ENCODE measurements around the gene GPR149.
A peak's percentile ranks its signal among the peaks of the same experiment; 100 is the strongest.

GPR149 gene

DNA sequence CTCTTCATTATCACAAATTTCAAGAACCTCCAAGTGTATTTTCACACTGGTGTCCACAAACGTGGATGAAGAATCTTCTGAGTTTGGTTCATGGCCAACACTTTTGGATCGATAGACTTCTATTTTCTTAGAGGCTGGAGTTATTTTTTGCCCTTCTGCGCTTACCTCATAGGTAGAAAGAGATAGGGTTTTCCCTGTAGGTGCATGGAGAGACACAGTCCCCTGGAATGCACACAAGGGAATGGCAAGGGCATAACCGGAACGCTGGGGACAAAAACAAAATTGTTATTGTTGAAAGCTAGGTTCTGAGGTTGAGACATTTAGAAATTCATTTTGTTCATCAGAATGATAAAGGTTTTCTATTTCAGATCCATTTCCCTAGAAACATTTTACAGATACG lies 92.0 kb downstream of the GPR149 start:
- DNase-seq: no peak

DNA sequence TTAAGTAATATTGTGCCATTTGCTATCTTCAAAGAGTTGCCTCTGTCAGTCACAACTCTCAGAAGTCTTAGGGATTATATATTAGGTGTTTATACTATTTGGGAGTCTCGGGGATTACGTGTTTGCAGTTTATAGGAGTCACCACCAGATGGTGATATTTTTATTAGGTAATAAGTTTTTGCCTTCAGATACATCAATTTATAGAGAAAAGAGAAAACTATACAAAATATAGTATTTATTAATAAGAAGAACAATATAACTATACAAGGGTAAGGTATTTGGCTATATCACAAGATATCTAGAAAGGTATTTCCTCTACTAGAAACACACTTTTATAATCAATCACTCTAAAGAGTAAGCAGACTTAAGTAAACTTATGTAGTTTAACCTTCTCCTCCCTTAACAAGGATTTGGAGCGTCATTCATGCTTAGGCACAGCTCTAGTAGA lies 95.0 kb downstream of the GPR149 start:
- no peak for DNase-seq

DNA sequence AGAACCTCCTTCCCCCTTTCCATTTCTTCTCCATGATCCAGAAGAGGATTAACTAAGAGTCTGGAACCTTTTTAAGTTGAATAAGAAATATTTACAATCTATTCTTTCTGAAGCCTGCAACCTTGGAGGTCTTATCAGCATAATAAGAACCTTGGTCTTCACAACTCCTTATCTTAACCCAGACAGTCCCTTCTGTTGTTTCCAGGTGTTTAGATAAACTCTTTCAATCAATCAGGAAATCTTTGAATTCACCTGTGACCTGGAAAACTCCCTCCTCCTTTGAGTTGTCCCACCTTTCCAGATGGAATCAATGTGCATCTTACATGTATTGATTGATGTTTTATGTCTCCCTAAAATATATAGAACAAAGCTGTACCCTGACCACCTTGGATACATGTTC lies 102.1 kb downstream of the GPR149 start:
- DNase-seq: no peak

DNA sequence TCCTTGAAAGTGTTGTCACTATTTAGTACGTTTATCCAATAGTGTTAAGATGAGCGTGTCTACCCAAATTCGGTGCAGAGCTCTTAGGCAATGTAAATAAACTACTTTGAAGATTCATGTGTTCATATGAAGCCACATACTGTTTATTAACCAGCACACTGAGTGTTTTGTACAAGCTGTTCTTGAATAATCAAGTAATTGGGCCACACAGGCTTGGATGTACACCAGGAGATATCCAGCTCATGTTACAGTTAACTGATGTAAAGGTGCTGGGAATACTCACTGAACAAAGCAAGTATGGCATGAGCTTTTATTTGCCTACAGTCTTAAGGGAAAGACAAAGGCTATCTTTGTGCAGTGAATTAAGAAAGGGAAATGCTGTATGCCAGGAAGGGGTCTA lies 105.1 kb downstream of the GPR149 start:
- DNase-seq: no peak

DNA sequence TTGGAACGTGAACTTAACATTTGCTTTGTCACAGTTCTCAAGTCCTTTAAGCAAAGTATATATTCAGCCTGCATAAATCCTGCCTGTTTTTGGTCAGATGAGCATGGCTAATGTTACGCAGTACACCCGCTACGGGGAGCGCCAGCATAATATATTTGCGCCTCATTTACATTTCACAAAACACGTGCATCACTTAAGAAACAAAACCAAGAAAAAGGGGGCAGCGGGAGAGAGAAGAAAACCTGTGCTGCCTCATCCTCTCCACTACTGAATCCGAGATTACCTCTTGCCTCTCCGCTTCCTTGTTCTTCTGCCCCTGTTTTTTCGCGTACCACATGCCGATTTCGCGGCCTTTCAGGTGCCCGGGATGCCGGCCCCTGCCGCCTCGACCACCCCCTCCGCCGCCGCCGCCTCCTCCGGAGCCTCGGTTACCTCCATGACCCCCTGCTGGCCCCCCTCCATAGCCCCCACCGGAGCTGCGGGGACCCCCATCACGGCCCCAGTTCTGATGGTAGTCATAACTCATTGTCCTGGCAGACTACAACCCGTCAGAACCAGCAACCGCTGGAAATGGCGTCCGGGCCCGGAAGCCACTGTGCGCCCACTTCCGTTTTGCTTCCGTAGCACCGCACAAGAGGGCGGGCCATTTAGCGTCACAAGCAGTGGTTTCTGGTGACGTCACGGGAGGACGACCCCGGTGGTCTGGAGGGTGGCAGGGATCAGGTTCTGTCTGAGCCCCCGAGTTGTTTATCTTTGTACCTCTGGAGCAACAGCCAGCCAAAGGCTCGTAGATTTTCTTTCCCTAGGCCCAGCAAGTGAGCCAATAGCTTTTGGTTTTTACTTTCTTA lies 105.9 kb downstream of the GPR149 start, which contains the start of gene DHX36:
Gene DHX36, minus strand, starts transcription at position 597 of the 848 bp plus-strand sequence. Its CDS starts 71 bp downstream, at position 526.
- DNase-seq: peak; percentile 96

DNA sequence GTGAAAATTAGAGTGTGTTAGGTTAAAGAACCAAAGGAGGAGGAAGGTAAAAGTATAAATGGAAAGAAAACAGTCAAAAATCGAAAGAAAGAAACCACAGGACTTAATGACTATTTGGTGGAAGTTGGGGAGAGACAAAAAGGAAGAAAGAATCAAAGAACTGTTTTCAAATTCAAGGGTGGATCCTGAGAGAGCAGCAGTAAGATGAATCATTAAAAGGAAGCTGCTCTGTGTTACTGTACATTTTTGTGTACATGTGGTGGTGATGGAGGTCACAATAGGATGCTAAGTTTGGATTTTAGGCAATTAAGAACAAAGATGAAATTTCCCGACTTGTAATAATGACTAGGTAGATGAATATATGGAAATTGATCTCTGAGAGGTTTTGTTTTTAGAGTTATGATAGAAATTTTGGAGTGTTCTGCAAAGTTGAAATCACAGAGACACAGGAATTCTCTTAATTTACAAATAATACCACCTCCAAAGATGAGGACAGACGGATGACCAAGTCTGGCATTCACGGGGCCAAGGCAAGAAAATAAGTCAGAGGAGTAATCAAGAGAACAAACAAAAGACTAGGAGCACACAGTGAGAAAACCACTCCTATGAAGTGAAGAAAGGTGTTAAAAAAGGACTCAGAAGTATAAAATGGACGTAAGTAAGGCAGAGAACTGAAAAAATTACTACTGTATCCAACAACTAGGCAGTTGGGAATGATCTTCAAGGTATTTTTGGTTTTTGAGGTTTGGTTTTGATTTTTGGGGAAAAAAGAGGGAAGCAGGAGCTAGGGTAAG lies 112.8 kb downstream of the GPR149 start:
- DNase-seq: no peak

DNA sequence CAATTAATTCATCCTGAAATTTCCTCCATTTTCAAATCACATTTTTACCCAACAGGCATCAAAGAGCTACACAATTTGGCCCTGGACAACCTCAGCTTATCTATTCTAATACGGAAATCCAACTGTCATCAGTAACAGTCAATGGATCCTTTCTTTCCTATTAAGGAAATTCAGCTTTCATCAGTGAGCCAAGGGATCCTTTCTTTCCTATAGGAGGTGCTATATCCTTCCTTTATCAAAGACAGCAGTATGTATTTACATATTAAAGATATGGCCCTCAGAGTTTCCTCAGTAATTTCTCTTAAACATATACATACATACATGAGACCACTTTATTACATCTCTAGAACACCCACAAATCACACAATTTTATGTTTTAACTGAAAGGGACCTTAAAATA lies 115.8 kb downstream of the GPR149 start:
- no peak for DNase-seq

DNA sequence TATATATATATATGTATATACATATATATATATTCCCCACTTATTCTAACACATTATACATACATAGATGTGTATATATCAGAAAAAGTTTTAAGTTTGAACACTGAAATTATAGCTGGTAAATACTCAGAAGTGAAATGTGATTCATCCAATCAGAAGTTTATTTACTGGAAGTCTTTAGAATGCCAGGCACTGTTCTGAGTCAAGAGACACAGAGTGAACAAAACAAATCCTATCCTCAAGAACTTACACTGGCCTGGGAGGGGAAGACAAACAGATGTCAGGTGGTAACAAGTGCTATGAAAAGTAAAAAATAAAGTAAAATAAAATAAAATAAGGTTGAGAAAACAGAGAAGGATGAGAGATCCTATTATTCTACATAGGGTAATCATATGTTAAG lies 119.2 kb downstream of the GPR149 start:
- no peak for DNase-seq

DNA sequence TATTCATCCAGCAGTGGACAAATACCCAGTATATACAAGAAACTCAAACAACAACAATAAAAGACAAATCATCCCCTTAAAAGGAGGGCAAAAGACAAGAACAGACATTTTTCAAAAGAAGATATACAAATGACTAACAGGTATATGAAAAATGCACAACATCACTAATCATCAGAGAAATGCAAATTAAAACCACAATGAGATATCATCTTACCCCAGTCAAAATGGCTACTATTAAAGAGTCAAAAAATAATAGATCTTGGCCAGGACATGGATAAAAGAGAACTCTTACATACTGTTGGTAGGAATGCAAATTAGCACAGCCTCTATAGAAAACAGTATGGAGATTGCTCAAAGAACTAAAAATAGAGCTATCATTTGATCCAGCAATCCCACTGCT lies 122.6 kb downstream of the GPR149 start:
- DNase-seq: no peak

DNA sequence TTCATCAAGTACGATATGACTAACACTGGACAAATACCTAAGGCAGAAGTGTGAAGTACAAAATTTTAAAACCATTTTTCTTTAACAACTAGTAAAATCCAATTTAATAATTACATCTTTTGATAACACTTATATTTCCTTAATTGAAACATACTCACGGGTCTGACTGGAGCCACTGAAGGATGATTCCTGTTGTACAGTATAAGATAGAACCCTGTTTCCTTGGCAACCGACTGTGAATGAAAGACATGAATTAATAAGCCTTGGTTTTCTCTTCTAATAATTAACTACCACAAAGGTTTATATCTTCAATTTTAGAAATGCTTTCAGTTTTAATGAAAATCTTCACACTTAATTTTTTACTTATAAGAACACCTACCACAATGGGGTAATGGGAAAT lies 125.1 kb downstream of the GPR149 start:
- DNase-seq: no peak

DNA sequence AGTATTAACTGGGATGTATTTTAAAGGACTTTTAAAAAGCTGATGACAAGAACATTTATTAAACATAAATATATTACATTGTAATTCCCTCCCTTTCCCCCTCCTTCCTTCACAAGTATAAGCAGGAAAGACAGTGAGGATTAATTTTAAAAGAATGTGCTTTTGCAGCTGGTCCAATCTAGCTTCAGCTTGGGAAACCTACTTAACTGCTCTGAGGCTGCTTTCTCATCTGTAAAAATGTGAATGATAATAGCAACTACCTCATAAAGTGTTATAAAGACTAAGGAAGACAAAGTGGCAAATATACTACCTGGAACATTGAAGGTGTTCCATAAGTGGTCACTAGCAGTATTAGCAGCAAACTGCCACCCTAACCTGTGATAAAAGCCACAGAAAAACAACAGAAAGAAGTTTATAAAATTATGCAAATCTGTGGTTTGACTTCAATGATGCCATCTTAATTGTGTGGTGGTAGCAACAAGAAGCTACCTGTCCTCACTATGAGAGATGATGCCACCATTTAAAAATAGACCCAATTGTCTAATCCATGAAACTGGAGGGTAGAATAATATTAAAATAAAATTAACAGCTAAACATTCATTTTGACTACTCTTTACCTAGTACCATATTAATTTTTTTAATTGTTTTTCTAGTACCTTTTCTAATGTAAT lies 125.7 kb downstream of the GPR149 start:
- no peak for DNase-seq

DNA sequence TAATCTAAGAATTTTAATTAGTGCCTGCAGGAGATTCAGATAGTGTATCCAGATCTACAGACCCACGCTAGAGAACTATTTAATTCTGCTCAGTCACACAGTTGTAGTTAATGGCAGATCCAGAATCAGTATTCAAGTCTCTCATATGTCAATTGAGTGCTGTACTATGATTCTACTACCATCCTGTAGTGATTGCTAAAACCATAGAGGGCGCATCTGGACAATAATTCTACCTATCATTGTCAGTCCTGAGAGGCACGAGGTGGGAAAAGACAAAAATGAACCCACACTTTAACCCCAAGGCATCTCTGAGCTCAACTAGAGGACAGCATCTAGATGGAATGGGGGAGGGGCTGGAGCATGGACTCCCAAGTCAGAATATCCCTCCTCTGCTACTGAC lies 128.4 kb downstream of the GPR149 start:
- no peak for DNase-seq

DNA sequence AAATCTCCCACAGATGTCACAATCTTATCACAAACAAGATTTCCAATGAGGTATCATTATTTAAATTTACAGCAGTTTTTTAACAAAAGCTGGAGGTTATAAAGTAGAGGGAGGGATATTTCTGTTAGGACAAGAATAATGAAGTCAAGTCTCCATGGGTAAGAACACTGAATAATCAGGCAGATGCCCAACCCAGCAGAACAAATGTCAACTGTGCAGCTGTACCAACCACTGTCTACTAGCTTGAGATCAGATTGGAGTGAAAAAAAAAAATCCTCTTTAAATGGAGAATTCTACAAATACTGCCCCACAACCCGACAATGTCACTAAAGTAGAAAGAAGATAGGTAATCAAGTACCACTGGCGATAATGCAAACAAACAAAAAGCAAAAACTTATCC lies 136.0 kb downstream of the GPR149 start:
- no peak for DNase-seq

DNA sequence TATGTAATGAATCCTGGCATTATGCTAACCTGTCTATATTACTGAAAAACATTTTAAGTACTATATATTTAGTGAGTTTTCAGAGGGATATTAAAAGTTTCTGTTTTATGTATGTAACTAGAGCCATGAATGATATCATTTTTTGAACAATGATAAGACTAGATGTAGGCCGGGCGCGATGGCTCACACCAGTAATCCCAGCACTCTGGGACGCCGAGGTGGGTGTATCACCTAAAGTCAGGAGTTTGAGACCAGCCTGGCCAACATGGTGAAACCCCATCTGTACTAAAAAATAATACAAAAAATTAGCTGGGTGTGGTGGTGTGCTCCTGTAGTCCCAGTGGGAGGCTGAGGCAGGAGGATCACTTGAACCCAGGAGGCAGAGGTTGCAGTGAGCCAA lies 139.8 kb downstream of the GPR149 start:
- no peak for DNase-seq

Data from right forelimb (tissue), 1 donor.